HCT116 (cell line): ENCODE results near the gene AIMP1. TPM values are rescaled to one million over a fixed set of nuclear protein-coding genes. Genes with fewer than 3 reads are reported as not detected.

Source experiments
- ATAC-seq: fragments of 200-7000 bp; cut with Tn5 transposase; 2 replicates; pipeline ENCODE4 v1.9.1; 2020; ENCODE audit warnings: mild to moderate bottlenecking, moderate library complexity
- BruUV-seq: library from RNA; stranded (reverse); fragments of 400-500 nt; replicated peaks from 2 replicates; lab custom pipeline; 2021; lab: Mats Ljungman, UMichigan
- CTCF ChIA-PET: fragments of 300-600 bp; sonication (Branson Sonifier 250); formaldehyde crosslinking; loops from one replicate; lab custom pipeline; 2021; ENCODE audit warnings: antibody characterized with exemption; lab: Charles Lee
- POLR2A ChIA-PET: fragments of 300-600, 350-600 bp; sonication (Branson Sonifier 250); formaldehyde crosslinking; loops from one replicate; lab custom pipeline; 2021; ENCODE audit warnings: antibody characterized with exemption; lab: Charles Lee
- RAD21 ChIA-PET, 2 experiments: fragments of 300-600 bp; sonication (Branson Sonifier 250); formaldehyde crosslinking; loops; one replicate each; lab custom pipeline; 2023; ENCODE audit warnings: low total read pairs in 2 of 2; ENCODE audit not compliant: uncharacterized antibody in 2 of 2, unreplicated experiment in 2 of 2, low non-redundant PET in 1 of 2; lab: Charles Lee
- DNase-seq: peaks from one replicate; pipeline ENCODE4 v3.0.0-alpha.2; 2010; ENCODE audit warnings: low read depth, low spot score
- H2AFZ ChIP-seq: fragments of 200-600 bp; shearing (Covaris generic), sonication (generic); 2 replicates; pipeline ENCODE4 v1.6.1; 2017; ENCODE audit warnings: low read depth, mixed run types, mixed read lengths, antibody characterized with exemption, low read length; ENCODE audit not compliant: poor library complexity, severe bottlenecking
- H3K27ac ChIP-seq: 2 replicates; pipeline ENCODE4 v1.5.1; 2012; ENCODE audit warnings: low read depth, low read length
- H3K27me3 ChIP-seq: fragments of 200-600 bp; sonication (generic); 2 replicates; pipeline ENCODE4 v1.6.1; 2016; ENCODE audit warnings: mixed run types, low read length, mixed read lengths; ENCODE audit not compliant: insufficient read depth
- H3K36me3 ChIP-seq, 2 experiments: fragments of 200-500 bp in 1 of 2; fragments of 200-600 bp in 1 of 2; sonication (Bioruptor generic) in 1 of 2; sonication (generic) in 1 of 2; 2 replicates each; pipeline versions ENCODE4 v1.5.1 to v1.6.1; 2014 to 2016; ENCODE audit warnings: low read length in 2 of 2, inconsistent platforms in 1 of 2, mixed read lengths in 1 of 2, mixed run types in 1 of 2; ENCODE audit not compliant: insufficient read depth in 2 of 2, control insufficient read depth in 1 of 2
- H3K4me1 ChIP-seq, 2 experiments: fragments of 200-600 bp in 1 of 2; sonication (generic) in 1 of 2; 2 replicates each; pipeline versions ENCODE4 v1.5.1 to v1.6.1; 2012 to 2017; ENCODE audit warnings: low read length in 2 of 2, inconsistent platforms in 1 of 2, mild to moderate bottlenecking in 1 of 2, mixed read lengths in 1 of 2, mixed run types in 1 of 2, moderate library complexity in 1 of 2; ENCODE audit not compliant: insufficient read depth in 2 of 2, control insufficient read depth in 1 of 2
- H3K4me2 ChIP-seq: fragments of 200-600 bp; sonication (generic); 2 replicates; pipeline ENCODE4 v1.6.1; 2017; ENCODE audit warnings: mixed run types, low read length, mixed read lengths
- H3K4me3 ChIP-seq, 2 experiments: fragments of 200-600 bp in 1 of 2; sonication (generic) in 1 of 2; replicated peaks in 1 of 2; 2 replicates each; pipeline ENCODE4 v1.5.1; 2011 to 2016; ENCODE audit warnings: low read length in 2 of 2, control low read depth in 1 of 2, low read depth in 1 of 2, mild to moderate bottlenecking in 1 of 2, mixed read lengths in 1 of 2, mixed run types in 1 of 2
- H3K79me2 ChIP-seq: fragments of 200-600 bp; sonication (generic); 2 replicates; pipeline ENCODE4 v1.6.1; 2017; ENCODE audit warnings: mild to moderate bottlenecking, mixed run types, low read length, moderate library complexity, mixed read lengths; ENCODE audit not compliant: insufficient read depth
- H3K9ac ChIP-seq: fragments of 200-600 bp; sonication (generic); 2 replicates; pipeline ENCODE4 v1.6.1; 2016; ENCODE audit warnings: low read length, mixed read lengths
- H3K9me2 ChIP-seq: fragments of 200-600 bp; sonication (generic), shearing (Covaris generic); 2 replicates; pipeline ENCODE4 v1.6.1; 2017; ENCODE audit warnings: mixed run types, mild to moderate bottlenecking, moderate library complexity; ENCODE audit not compliant: insufficient read depth
- H3K9me3 ChIP-seq, 2 experiments: fragments of 200-500 bp in 1 of 2; fragments of 200-600 bp in 1 of 2; sonication (Bioruptor generic) in 1 of 2; sonication (generic) in 1 of 2; 2 replicates each; pipeline ENCODE4 v1.6.1; 2014 to 2017; ENCODE audit warnings: low read length in 2 of 2, mixed read lengths in 2 of 2, inconsistent platforms in 1 of 2, low read depth in 1 of 2, mild to moderate bottlenecking in 1 of 2, mixed run types in 1 of 2, moderate library complexity in 1 of 2; ENCODE audit not compliant: control insufficient read depth in 1 of 2, insufficient read depth in 1 of 2
- H4K20me1 ChIP-seq: fragments of 200-600 bp; sonication (generic), shearing (Covaris generic); 2 replicates; pipeline ENCODE4 v1.6.1; 2017; ENCODE audit warnings: mixed run types, mild to moderate bottlenecking, moderate library complexity; ENCODE audit not compliant: insufficient read depth
- CTCF ChIP-seq, 3 experiments: fragments of 200-600 bp in 1 of 3; sonication (generic) in 1 of 3; IDR thresholded peaks in 2 of 3; conservative IDR thresholded peaks in 1 of 3; 2 replicates each; pipeline ENCODE4 v1.5.1; 2012 to 2017; ENCODE audit warnings: low read depth in 2 of 3, low read length in 2 of 3, antibody characterized with exemption in 1 of 3, borderline replicate concordance in 1 of 3, control low read depth in 1 of 3, mild to moderate bottlenecking in 1 of 3, mixed read lengths in 1 of 3, mixed run types in 1 of 3, moderate library complexity in 1 of 3; ENCODE audit not compliant: insufficient read depth in 1 of 3
- POLR2A ChIP-seq: IDR thresholded peaks from 2 replicates; pipeline ENCODE4 v1.7.0; 2011; ENCODE audit warnings: borderline replicate concordance; ENCODE audit not compliant: insufficient read depth, insufficient read length; ENCODE audit errors: extremely low read depth
- RAD21 ChIP-seq: IDR thresholded peaks from 2 replicates; pipeline ENCODE4 v1.6.1; 2012; ENCODE audit warnings: low read depth, mild to moderate bottlenecking
- SRF ChIP-seq: IDR thresholded peaks from 2 replicates; pipeline ENCODE4 v1.6.1; 2012; ENCODE audit warnings: low read depth
- ZBTB33 ChIP-seq: IDR thresholded peaks from 2 replicates; pipeline ENCODE4 v1.6.1; 2011; ENCODE audit warnings: mild to moderate bottlenecking, low read length, moderate library complexity; ENCODE audit not compliant: insufficient replicate concordance; ENCODE audit errors: extremely low read depth
- intact Hi-C: fragments of 100-400 bp; cut with micrococcal nuclease; formaldehyde crosslinking; loops from 2 replicates; pipeline ENCODE4 v1.10.0; 2022
- total RNA-seq: library from RNA; stranded (reverse); gene quantifications from one replicate; pipeline ENCODE4 v1.2.1, GENCODE V29; 2021; ENCODE audit not compliant: unreplicated experiment

AIMP1 gene
- total RNA-seq, 1 experiment from 2014 or later: 67.4 TPM

DNA sequence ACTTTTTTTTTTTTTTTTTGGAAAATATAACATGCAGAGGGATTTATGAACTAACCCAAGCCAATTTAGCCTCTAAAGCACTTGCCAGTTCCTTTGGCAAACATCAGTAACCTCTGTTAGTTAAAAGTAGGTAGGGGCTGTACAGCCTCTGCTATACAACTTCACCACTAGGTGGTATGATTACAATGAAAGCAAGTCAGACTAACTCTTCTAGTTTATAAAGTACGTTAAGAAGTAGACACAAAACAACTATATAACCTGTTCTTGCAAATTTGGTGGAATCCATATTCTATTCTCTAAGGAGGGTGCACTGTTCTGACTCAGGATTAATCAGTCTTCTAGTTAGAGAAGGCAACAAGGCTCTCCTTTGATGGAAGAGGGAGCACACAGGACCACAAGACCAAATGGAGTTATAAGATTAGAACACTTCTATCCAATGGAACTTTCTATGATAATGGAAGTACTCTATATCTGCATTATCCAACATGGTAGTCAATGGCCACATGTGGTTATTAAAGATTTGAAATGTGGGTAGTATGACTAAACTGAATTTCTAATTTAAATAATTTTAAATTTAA is 12.8 kb downstream of the AIMP1 start:
- peaks cover 52 to 66% of the 10 kb centered on the region in 2 experiments for H3K36me3 ChIP-seq

More for the DNA sequence above, 12.8 kb downstream of the AIMP1 start:
- DNase-seq (peak; percentile 28), ATAC-seq (peak; percentile 70)
- H4K20me1 ChIP-seq: 0 out of 2 replicates have a peak, but pooled peaks cover 4% of the 10 kb centered on the region
- H3K9ac ChIP-seq: no peak overlapping the region
- no TSS peak for BruUV-seq
- no peak overlapping the region for H3K4me2 ChIP-seq
- H3K27ac ChIP-seq: no peak overlapping the region
- ChIA-PET RAD21 (no interaction called here), POLR2A (interaction anchor here (0.7 kb wide), 1 partner anchor 240 kb away, joined by 3 read pairs; no protein-coding TSS in a partner anchor), CTCF (interaction anchor here (0.7 to 1.7 kb wide), 10 partner anchors 9 to 1189 kb away, joined by 3 to 8 read pairs (median 3); partner anchors contain the start of genes AIMP1 and TBCK)
- no peaks in the 10 kb centered on the region for H3K4me1 ChIP-seq
- peaks cover 35% of the 10 kb centered on the region for H3K79me2 ChIP-seq
- no peak overlapping the region for H3K4me3 ChIP-seq
- H3K27me3 ChIP-seq: no peaks in the 10 kb centered on the region
- intact Hi-C loops: no loop called here
- H2AFZ ChIP-seq: no peak overlapping the region
- TF ChIP-seq RAD21 (peak; percentile 39), ZBTB33 (no peak), CTCF (IDR thresholded peaks at IDR 0.05 in 2 of 3, conservative IDR thresholded peaks at IDR 0.05 in 1 of 3; ENCODE audit: borderline replicate concordance in 1 of 3, insufficient read depth in 1 of 3, low read depth in 2 of 3, low read length in 2 of 3) (peak; percentile 12 to 73 (median 71); a peak in 5 of 6 replicates), POLR2A (no peak), SRF (no peak)
- no peaks in the 10 kb centered on the region for H3K9me3 ChIP-seq
- no peaks in the 10 kb centered on the region for H3K9me2 ChIP-seq
